WTC11 (cell line): ENCODE data around the gene FHL5. TPM values are rescaled to one million over a fixed set of nuclear protein-coding genes. Genes with fewer than 3 reads are reported as not detected.

ENCODE experiments used
- ATAC-seq: fragments of 200-7000 bp; cut with Tn5 transposase; 2 replicates; pipeline ENCODE4 v1.10.0; 2021; ENCODE audit warnings: mild to moderate bottlenecking, moderate library complexity
- CTCF ChIA-PET: fragments of 300-600 bp; sonication (Branson Sonifier 250); formaldehyde crosslinking; loops from one replicate; lab custom pipeline; 2021; ENCODE audit warnings: antibody characterized with exemption; lab: Charles Lee
- POLR2A ChIA-PET: fragments of 350-600 bp; sonication (Branson Sonifier 250); formaldehyde crosslinking; loops from one replicate; lab custom pipeline; 2021; ENCODE audit warnings: antibody characterized with exemption; lab: Charles Lee
- DNase-seq: peaks from one replicate; pipeline ENCODE4 v3.0.0; 2021; ENCODE audit warnings: low spot score
- H3K27ac Mint-ChIP-seq: 2 replicates; pipeline ENCODE4 v1.8.0; 2021; ENCODE audit warnings: mixed read lengths
- H3K27me3 Mint-ChIP-seq: 2 replicates; pipeline ENCODE4 v1.8.0; 2021; ENCODE audit warnings: low read depth, mild to moderate bottlenecking, moderate library complexity, mixed read lengths
- H3K36me3 Mint-ChIP-seq: 2 replicates; pipeline ENCODE4 v1.8.0; 2021; ENCODE audit warnings: mixed read lengths
- H3K4me1 Mint-ChIP-seq: 2 replicates; pipeline ENCODE4 v1.8.0; 2022; ENCODE audit warnings: mixed read lengths
- H3K4me3 Mint-ChIP-seq: 2 replicates; pipeline ENCODE4 v1.8.0; 2021; ENCODE audit warnings: mild to moderate bottlenecking, moderate library complexity, mixed read lengths
- H3K9me3 Mint-ChIP-seq: 2 replicates; pipeline ENCODE4 v1.8.0; 2021; ENCODE audit warnings: mixed read lengths
- ESRRA ChIP-seq: sonication (generic); formaldehyde crosslinking; IDR thresholded peaks from 2 replicates; pipeline ENCODE4 v1.8.1; 2022; ENCODE audit warnings: mild to moderate bottlenecking, missing genetic modification reagents, borderline replicate concordance
- FOXK1 ChIP-seq: sonication (generic); formaldehyde crosslinking; IDR thresholded peaks from 2 replicates; pipeline ENCODE4 v1.8.0; 2022; ENCODE audit warnings: mild to moderate bottlenecking, moderate library complexity, missing genetic modification reagents
- HMGA2 ChIP-seq: fragments of 250-450 bp; sonication (Bioruptor Pico); IDR thresholded peaks from 2 replicates; pipeline ENCODE4 v1.4.0; 2021; ENCODE audit warnings: mild to moderate bottlenecking, moderate library complexity
- NFATC4 ChIP-seq: fragments of 250-450 bp; sonication (Bioruptor Pico); IDR thresholded peaks from 2 replicates; pipeline ENCODE4 v1.9.0; 2021; ENCODE audit warnings: mild to moderate bottlenecking
- RELA ChIP-seq: sonication (generic); formaldehyde crosslinking; IDR thresholded peaks from 2 replicates; pipeline ENCODE4 v1.8.1; 2022; ENCODE audit warnings: missing genetic modification reagents, mild to moderate bottlenecking, borderline replicate concordance
- RORB ChIP-seq: fragments of 250-450 bp; sonication (Bioruptor Pico); IDR thresholded peaks from 2 replicates; pipeline ENCODE4 v1.9.0; 2021; ENCODE audit warnings: mild to moderate bottlenecking
- TCF7 ChIP-seq: sonication (generic); formaldehyde crosslinking; IDR thresholded peaks from 2 replicates; pipeline ENCODE4 v1.8.0; 2022; ENCODE audit warnings: mild to moderate bottlenecking, low read depth, missing genetic modification reagents, moderate library complexity
- TEAD1 ChIP-seq: sonication (generic); formaldehyde crosslinking; IDR thresholded peaks from 2 replicates; pipeline ENCODE4 v1.8.0; 2022; ENCODE audit warnings: mild to moderate bottlenecking, missing genetic modification reagents
- ZNF121 ChIP-seq: sonication (generic); formaldehyde crosslinking; IDR thresholded peaks from 2 replicates; pipeline ENCODE4 v1.8.0; 2023; ENCODE audit warnings: missing genetic modification reagents
- ZNF416 ChIP-seq: fragments of 250-450 bp; sonication (Bioruptor Pico); IDR thresholded peaks from 2 replicates; pipeline ENCODE4 v1.9.0; 2021; ENCODE audit warnings: mild to moderate bottlenecking, inconsistent platforms
- total RNA-seq: library from RNA; stranded (reverse); gene quantifications from 3 replicates; pipeline ENCODE4 v1.2.3, GENCODE V29; 2021
- TF ChIP-seq, protein P1 (sequence below): sonication (generic); formaldehyde crosslinking; IDR thresholded peaks from 2 replicates; pipeline ENCODE4 v1.8.1; 2023; ENCODE audit warnings: mild to moderate bottlenecking, missing genetic modification reagents
- TF ChIP-seq, protein P2 (sequence below): sonication (generic); formaldehyde crosslinking; IDR thresholded peaks from 2 replicates; pipeline ENCODE4 v1.8.0; 2023; ENCODE audit warnings: missing genetic modification reagents
- TF ChIP-seq, protein P3 (sequence below): sonication (generic); formaldehyde crosslinking; IDR thresholded peaks from 2 replicates; pipeline ENCODE4 v1.8.1; 2023; ENCODE audit warnings: mild to moderate bottlenecking, missing genetic modification reagents, moderate library complexity
- TF ChIP-seq, protein P4 (sequence below): sonication (generic); formaldehyde crosslinking; IDR thresholded peaks from 2 replicates; pipeline ENCODE4 v1.8.1; 2023; ENCODE audit warnings: mild to moderate bottlenecking, missing genetic modification reagents

The FHL5 gene
- total RNA-seq, 1 experiment from 2014 or later, result not detected

DNA sequence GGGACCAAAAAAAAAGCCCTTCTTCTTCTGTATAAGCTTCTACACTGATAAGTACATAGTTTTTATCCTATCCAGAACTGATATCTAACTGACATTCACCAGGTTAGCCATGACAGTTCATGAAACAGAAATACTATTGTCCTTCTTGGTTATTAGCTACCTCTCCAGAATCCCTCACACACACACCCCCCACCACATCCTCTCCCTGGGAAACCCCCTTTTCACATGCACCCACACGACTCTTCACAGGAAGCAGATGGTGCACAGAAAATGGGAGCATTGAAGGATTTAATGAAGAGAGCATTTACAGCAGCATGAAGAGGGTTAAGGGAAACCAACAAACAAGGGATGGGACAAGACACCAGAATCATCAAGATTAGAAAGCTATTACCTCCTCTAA lies 88.9 kb downstream of the FHL5 start:
- no peaks in the 10 kb centered on the region for H3K9me3 Mint-ChIP-seq
- no peaks in the 10 kb centered on the region for H3K36me3 Mint-ChIP-seq
- no peaks in the 10 kb centered on the region for H3K4me1 Mint-ChIP-seq
- H3K4me3 Mint-ChIP-seq, result no peak overlapping the region
- TF ChIP-seq RELA (CRISPR knock-in tag) (no peak), TEAD1 (CRISPR knock-in tag) (no peak)
- TF ChIP-seq, all 79 proteins: peak for 0
- ATAC-seq (no peak), DNase-seq (no peak)
- CTCF ChIA-PET, result no interaction called here
- no peaks in the 10 kb centered on the region for H3K27me3 Mint-ChIP-seq
- H3K27ac Mint-ChIP-seq, result no peak overlapping the region
- POLR2A ChIA-PET, result no interaction called here

DNA sequence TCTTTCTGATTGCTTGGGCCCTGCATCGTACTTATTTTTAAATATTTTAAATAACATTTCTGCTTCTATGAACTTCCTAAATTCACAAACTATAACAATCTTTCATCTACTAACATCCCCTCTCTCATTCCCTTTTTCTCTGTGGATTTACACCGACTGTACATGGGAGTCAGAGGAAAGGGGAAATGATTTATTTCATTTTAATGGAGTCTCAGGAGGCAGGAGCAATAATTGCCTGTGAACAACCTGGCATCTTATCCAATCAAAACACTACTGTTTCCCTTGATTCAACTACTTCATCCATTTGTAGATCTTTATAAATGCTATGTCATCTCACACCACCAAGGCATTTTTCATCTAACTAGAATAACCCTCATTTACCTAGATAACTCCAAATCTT lies 89.6 kb downstream of the FHL5 start:
- Mint-ChIP-seq H3K4me3 (no peak overlapping the region), H3K4me1 (no peaks in the 10 kb centered on the region), H3K27me3 (no peaks in the 10 kb centered on the region), H3K36me3 (no peaks in the 10 kb centered on the region), H3K9me3 (no peaks in the 10 kb centered on the region), H3K27ac (no peak overlapping the region)
- CTCF ChIA-PET, result no interaction called here
- DNase-seq (no peak), ATAC-seq (no peak)
- TF ChIP-seq, protein P1, sequence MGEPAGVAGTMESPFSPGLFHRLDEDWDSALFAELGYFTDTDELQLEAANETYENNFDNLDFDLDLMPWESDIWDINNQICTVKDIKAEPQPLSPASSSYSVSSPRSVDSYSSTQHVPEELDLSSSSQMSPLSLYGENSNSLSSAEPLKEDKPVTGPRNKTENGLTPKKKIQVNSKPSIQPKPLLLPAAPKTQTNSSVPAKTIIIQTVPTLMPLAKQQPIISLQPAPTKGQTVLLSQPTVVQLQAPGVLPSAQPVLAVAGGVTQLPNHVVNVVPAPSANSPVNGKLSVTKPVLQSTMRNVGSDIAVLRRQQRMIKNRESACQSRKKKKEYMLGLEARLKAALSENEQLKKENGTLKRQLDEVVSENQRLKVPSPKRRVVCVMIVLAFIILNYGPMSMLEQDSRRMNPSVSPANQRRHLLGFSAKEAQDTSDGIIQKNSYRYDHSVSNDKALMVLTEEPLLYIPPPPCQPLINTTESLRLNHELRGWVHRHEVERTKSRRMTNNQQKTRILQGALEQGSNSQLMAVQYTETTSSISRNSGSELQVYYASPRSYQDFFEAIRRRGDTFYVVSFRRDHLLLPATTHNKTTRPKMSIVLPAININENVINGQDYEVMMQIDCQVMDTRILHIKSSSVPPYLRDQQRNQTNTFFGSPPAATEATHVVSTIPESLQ (CRISPR knock-in tag), result no peak
- no peak for TF ChIP-seq RORB (CRISPR knock-in tag)
- POLR2A ChIA-PET, result no interaction called here

DNA sequence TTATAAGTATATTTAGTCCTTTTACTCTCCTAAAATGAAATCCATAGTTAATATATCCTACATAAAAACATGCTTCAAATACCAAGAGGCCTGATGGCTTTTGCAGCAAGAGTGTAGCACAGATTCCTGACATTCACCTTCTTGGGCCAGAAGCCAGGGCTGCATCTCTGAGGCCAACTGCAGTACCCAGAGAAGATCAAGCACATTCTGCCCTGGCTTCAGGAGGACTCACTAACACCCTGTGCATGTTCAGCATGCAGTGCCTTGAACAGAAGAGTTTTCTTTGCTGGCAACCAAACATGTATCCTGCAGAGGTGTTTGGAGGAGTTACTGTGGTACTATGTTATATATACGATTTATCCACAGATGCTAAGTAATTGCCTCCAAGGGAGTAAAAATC lies 90.3 kb downstream of the FHL5 start:
- no peaks in the 10 kb centered on the region for H3K9me3 Mint-ChIP-seq
- no peak for TF ChIP-seq TCF7 (CRISPR knock-in tag)
- no peak for TF ChIP-seq HMGA2 (CRISPR knock-in tag)
- TF ChIP-seq, protein P2, sequence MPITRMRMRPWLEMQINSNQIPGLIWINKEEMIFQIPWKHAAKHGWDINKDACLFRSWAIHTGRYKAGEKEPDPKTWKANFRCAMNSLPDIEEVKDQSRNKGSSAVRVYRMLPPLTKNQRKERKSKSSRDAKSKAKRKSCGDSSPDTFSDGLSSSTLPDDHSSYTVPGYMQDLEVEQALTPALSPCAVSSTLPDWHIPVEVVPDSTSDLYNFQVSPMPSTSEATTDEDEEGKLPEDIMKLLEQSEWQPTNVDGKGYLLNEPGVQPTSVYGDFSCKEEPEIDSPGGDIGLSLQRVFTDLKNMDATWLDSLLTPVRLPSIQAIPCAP, result no peak
- no peak for TF ChIP-seq ZNF416 (CRISPR knock-in tag)
- TF ChIP-seq, protein P3, sequence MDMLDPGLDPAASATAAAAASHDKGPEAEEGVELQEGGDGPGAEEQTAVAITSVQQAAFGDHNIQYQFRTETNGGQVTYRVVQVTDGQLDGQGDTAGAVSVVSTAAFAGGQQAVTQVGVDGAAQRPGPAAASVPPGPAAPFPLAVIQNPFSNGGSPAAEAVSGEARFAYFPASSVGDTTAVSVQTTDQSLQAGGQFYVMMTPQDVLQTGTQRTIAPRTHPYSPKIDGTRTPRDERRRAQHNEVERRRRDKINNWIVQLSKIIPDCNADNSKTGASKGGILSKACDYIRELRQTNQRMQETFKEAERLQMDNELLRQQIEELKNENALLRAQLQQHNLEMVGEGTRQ, result no peak
- TF ChIP-seq, protein P4, sequence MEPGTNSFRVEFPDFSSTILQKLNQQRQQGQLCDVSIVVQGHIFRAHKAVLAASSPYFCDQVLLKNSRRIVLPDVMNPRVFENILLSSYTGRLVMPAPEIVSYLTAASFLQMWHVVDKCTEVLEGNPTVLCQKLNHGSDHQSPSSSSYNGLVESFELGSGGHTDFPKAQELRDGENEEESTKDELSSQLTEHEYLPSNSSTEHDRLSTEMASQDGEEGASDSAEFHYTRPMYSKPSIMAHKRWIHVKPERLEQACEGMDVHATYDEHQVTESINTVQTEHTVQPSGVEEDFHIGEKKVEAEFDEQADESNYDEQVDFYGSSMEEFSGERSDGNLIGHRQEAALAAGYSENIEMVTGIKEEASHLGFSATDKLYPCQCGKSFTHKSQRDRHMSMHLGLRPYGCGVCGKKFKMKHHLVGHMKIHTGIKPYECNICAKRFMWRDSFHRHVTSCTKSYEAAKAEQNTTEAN, result no peak
- no peak for TF ChIP-seq FOXK1 (CRISPR knock-in tag)
- TF ChIP-seq ESRRA (CRISPR knock-in tag), result no peak
- H3K4me1 Mint-ChIP-seq, result no peaks in the 10 kb centered on the region
- no peaks in the 10 kb centered on the region for H3K27me3 Mint-ChIP-seq
- DNase-seq (no peak), ATAC-seq (no peak)
- CTCF ChIA-PET, result no interaction called here
- no peak overlapping the region for H3K4me3 Mint-ChIP-seq
- POLR2A ChIA-PET, result no interaction called here
- H3K27ac Mint-ChIP-seq, result no peak overlapping the region
- H3K36me3 Mint-ChIP-seq, result no peaks in the 10 kb centered on the region

DNA sequence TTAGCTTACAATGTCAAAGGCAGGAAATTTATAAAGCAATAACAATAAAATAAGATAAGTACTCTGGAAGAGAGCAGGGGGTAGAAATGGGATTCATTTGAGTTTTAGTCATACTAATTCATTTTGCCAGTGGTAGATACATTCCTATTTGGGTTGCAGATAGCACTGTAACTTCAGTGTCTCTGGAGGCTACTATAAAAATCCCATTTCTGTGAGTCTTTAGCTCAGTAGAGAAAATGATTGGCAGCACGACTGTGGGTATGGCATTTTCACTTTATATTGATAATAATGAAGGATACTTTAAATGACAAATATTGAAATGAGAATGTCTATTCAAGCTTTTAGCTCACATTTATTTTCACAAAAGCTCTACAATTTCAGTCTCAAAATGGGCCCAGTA lies 93.6 kb downstream of the FHL5 start:
- no peak for DNase-seq
- ChIA-PET CTCF (no interaction called here), POLR2A (no interaction called here)
- H3K9me3 Mint-ChIP-seq, result peaks cover 2% of the 10 kb centered on the region; the same call in 1 of the 2 replicates
- no peak overlapping the region for H3K4me3 Mint-ChIP-seq
- H3K36me3 Mint-ChIP-seq, result no peaks in the 10 kb centered on the region
- no peaks in the 10 kb centered on the region for H3K4me1 Mint-ChIP-seq
- no peak for ATAC-seq
- H3K27ac Mint-ChIP-seq, result no peak overlapping the region
- TF ChIP-seq ZNF121 (CRISPR knock-in tag) (no peak), NFATC4 (no peak)
- H3K27me3 Mint-ChIP-seq, result no peaks in the 10 kb centered on the region
